Hepatic stellate cell (primary cell): Measurements from ENCODE around the gene CPED1.

Experiments
- DNase-seq: peaks from one replicate; pipeline ENCODE4 v3.0.0; 2011; ENCODE audit warnings: low spot score

The CPED1 gene

GRCh38 chr7:121259826-121260225, 271.3 kb downstream of the CPED1 start:
- no peak for DNase-seq

DNA sequence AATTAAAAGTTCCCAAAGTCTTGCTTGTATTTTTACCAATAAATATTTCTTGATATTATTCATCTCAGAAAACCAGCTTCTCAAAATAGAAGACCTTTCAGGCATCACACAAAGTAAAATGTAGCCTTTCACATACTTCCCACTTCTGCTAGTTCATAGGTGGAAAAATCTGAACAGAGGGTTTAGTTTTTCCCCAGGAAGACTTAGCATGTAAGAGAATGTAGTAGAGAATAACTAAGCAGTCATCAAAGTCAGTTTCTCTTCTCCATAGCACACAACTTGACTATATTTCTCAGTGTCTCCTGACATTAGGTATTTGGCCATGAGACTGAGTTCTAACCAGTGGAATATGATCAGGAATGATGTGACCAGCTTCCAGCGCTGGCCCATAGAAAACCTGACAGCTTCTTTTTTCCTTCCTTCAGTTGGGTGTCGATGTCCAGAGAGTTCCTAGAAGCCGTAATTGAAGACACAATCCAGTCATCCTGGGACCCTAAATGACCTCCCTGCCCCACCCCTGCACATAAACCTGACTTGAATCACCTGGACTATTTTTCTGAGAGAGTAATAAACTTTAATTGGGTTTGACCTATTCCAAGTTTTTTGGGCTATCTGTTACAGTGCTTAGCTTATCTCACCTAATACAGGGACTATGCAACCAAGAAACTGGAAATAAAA, 272.8 kb downstream of the CPED1 start:
- DNase-seq: no peak

GRCh38 chr7:121262221-121262620, 273.7 kb downstream of the CPED1 start:
- DNase-seq: no peak

DNA sequence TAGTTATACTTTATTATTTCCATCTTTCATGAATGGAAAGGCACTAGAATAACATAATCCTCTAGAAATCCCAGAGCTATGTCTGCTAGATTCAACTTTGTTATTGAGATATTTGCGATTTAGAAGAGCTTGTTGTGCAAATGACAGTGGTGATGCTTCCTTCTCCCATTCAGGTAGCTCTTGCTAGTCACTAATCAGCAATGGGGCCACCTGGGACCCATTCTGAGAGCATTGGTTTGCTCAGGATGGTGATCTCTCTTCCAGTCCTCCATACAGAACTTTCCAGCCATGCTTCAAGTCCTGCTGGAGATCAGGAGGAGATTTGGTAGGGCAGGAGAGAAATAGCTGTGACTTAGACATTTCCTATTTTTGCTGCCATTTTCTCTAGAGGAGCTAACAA, 274.5 kb downstream of the CPED1 start:
- DNase-seq: no peak

DNA sequence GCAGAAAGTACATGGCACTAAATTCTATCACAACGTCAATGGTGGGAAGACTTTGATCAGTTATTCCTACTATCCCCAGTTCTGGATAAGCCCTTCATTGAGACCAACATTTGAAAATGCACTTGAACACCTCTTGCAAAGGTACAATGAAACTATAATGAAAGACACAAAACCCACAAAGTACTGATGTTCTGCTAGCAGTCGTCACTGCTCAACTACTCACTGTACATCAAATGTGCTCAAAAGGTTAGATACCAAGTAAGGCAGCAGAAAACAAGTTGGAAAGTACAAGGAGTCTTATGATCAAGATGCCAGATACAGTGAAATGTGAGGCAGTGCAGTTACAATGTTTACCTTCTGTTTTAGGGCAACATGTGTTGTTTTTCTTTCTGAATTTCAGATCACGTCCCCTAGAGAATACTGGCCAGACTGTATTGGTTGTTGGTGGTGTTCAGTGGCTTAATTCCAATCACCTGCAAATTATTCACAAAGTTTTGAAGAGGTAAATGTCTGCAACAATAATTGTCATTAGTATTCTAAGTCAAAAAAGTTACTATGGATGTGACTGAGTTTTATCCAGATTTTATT, 277.9 kb downstream of the CPED1 start:
- no peak for DNase-seq

- DNase-seq: no peak
These were observed 279.1 kb downstream of the CPED1 start for GRCh38 chr7:121267612-121268011.

DNA sequence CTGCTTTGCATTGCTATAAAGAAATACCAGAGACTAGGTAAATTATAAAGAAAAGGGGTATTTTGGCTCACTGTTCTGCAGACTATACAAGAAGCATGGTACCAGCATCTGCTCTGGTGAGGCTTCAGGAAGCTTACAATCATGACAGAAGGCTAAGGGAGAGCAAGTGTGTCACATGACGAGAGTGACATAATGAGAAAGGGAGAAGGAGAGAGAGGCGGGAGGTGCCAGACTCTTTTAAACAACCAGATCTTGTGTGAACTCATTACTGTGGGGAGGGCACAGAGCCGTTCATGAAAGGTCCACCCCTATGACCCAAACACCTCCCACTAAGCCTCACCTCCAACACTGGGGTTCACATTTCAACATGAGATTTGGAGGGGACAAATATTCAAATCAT, 281.3 kb downstream of the CPED1 start:
- no peak for DNase-seq

GRCh38 chr7:121271098-121271497, 282.6 kb downstream of the CPED1 start:
- no peak for DNase-seq

- no peak for DNase-seq
These were observed 283.4 kb downstream of the CPED1 start for GRCh38 chr7:121271916-121272315.

- DNase-seq: no peak
These were observed 284.2 kb downstream of the CPED1 start for GRCh38 chr7:121272676-121273075.

- no peak for DNase-seq
These were observed 285.1 kb downstream of the CPED1 start for GRCh38 chr7:121273467-121274167.

- DNase-seq: no peak
These were observed 286.0 kb downstream of the CPED1 start for GRCh38 chr7:121274467-121274866.

- no peak for DNase-seq
These were observed 286.7 kb downstream of the CPED1 start for GRCh38 chr7:121275204-121275603.

DNA sequence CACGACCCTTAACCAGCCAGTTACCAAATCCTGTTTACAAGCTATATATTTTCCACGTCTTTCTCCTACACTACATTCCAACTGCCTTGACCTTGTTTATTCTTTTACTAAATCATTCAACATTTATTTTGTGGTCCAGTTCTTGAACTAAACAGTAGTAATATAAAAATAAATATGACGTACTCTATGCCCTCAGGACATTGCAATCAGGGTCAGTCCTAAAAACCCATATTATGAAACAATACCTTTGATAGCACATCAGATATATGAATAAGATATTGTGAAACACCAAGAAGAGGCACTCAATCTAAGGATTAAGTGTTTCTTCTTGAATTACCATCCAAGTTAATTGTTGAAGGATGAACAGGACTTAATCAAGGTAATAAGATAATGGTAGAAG, 287.8 kb downstream of the CPED1 start:
- no peak for DNase-seq

DNA sequence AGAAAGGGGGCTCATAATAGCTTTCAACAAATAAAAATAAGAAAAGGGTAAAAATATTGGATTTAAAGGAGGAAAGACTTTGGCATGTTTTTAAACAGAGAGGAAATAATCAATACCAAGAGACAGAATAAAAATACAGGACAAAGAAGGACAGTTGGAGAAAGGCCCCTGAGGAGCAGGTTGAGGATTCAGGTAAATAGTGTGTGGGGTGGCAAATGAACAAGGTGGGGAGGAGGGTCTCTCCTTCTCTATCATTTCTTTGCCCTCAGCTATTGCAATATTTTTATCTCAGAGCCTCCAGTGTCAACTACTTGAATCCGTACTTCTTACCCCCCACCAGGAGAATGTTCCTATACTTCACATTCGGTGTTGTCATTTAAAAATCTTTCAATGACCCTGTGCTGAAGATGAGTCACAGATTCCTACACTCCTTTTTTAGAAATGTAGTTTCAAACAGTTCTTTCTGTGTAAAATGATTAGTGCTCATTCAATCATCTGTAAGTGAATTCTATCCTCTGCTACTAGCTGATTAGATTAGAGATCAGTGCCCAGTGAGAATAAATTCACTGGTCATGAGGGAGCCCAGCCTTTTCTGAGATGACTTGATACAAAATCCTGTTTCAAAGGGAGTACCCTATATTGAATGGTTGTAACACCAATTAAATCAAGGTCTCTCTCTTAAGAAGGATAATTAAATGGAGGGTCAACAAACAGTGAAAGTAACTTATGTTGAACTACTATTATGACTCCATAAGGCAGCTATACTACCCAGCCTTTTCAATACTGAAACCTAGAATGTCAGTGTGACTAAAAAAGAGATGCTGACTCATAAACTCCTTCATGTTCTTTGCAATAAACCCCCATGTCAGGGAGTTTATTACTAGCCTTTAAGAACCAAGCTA, 289.9 kb downstream of the CPED1 start:
- peak; percentile 24 for DNase-seq

GRCh38 chr7:121279060-121279620, 290.6 kb downstream of the CPED1 start:
- no peak for DNase-seq

DNA sequence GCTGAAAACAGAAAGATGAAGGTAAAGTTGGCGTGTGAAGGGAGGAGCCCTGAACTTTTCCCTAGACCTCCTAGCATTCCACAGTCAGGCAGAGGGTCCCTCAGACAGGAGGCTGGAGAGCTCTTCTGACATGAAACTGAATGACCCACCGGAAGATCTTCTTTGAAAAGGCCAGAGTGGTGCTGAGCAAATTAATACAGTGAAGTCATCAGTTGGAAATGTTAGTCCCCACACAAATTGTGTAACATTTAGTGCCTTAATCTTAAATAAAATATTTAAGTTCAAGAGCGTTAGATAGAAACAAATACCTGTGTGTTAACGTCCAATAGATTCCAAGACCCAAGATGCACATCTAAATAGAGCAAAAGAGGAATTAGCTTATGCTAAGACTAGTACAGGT, 291.3 kb downstream of the CPED1 start:
- no peak for DNase-seq

GRCh38 chr7:121280656-121281055, 292.1 kb downstream of the CPED1 start:
- DNase-seq: no peak

DNA sequence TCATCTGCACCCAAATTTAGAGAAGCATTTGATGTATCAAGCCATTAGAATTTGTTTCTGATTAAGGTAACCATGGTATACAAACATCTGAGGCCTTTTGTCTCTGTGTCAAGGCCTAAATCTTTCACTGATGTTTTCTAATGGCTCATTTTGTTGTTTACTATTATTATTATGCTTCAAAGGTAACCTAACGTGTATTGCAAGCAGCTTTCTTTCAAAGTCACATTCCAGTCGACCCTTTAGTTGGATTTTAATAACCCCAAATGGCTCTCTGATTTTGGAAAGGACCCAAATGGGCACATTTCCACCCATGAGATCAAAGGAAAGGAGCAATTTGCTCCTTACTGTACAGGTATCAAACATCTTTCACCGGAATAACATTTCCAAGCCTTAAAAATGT, 293.6 kb downstream of the CPED1 start:
- no peak for DNase-seq

DNA sequence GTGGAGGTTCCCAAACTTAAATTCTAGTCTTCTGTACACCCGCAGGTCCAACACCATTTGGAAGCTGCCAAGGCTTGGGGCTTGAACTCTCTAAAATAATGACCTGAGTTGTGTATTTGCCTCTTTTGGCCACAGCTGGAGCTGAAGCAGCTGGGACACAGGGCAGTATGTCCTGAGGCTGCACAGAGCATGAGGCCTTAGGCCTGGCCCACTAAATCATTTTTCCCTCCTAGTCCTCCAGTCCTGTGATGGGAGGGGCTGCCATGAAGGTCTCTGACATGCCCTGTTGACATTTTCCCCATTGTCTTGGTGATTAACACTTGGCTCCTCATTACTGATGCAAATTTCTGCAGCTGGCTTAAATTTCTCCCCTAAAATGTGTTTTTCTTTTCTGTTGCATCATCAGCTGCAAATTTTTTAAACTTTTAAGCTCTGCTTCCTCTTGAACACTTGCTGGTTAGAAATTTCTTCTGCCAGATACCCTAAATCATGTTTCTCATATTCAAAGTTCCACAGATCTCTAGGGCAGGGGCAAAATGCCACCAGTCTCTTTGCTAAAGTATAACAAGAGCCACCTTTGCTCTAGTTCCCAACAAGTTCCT, 296.7 kb downstream of the CPED1 start:
- no peak for DNase-seq

DNA sequence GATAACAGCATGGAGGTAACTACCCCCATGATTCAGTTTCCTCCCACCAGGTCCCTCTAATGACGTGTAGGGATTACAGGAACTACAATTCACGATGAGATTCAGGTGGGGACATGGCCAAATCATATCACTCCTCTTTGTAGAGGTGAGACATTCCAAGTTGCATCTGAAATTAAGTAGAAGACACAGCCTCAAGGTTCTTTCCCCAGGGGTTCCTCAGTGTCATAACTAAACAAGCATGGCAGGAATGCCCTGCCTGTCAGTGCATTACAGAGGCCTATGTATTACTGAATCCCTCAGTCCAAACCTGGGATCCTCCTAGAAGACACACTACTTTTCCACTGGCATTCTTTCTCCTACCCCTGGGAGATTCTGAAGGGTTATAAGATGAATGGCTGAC, 297.7 kb downstream of the CPED1 start:
- no peak for DNase-seq
